IPS-18a (cell line): Measurements from ENCODE around the gene TMEM222.

ENCODE experiments used
- H3K27ac ChIP-seq: one replicate; pipeline ENCODE4 v1.5.1; 2013; ENCODE audit warnings: low read length
- H3K27me3 ChIP-seq: one replicate; pipeline ENCODE4 v1.6.1; 2013; ENCODE audit warnings: mild to moderate bottlenecking, low read length; ENCODE audit not compliant: control insufficient read depth, insufficient read depth
- H3K36me3 ChIP-seq: one replicate; pipeline ENCODE4 v1.6.1; 2013; ENCODE audit warnings: low read depth, low read length; ENCODE audit not compliant: control insufficient read depth
- H3K4me1 ChIP-seq: one replicate; pipeline ENCODE4 v1.6.1; 2013; ENCODE audit warnings: low read depth, low read length; ENCODE audit not compliant: control insufficient read depth
- H3K4me3 ChIP-seq: one replicate; pipeline ENCODE4 v1.5.1; 2013; ENCODE audit warnings: low read length
- H3K9ac ChIP-seq: one replicate; pipeline ENCODE4 v1.6.1; 2013; ENCODE audit warnings: mild to moderate bottlenecking, low read length, moderate library complexity
- H3K9me3 ChIP-seq: one replicate; pipeline ENCODE4 v1.6.1; 2013; ENCODE audit warnings: low read depth, low read length; ENCODE audit not compliant: control insufficient read depth

TMEM222 gene

GRCh38 chr1:27356277-27356618 is 34.3 kb downstream of the TMEM222 start:
- Histone ChIP-seq H3K36me3 (no peaks in the 10 kb centered on the region), H3K4me3 (no peak overlapping the region), H3K4me1 (peaks cover 9% of the 10 kb centered on the region), H3K27me3 (peaks cover 38% of the 10 kb centered on the region), H3K27ac (no peak overlapping the region), H3K9me3 (no peaks in the 10 kb centered on the region), H3K9ac (no peak overlapping the region)

GRCh38 chr1:27356619-27357280 is 34.8 kb downstream of the TMEM222 start:
- H3K4me1 ChIP-seq, result peaks cover 5% of the 10 kb centered on the region
- no peak overlapping the region for H3K9ac ChIP-seq
- H3K27ac ChIP-seq, result no peak overlapping the region
- H3K4me3 ChIP-seq, result no peak overlapping the region
- no peaks in the 10 kb centered on the region for H3K36me3 ChIP-seq
- H3K9me3 ChIP-seq, result no peaks in the 10 kb centered on the region
- peaks cover 43% of the 10 kb centered on the region for H3K27me3 ChIP-seq

- Histone ChIP-seq H3K9ac (no peak overlapping the region), H3K4me3 (no peak overlapping the region)
Measured at GRCh38 chr1:27357281-27358037, 35.5 kb downstream of the TMEM222 start.

GRCh38 chr1:27358038-27358927 is 36.3 kb downstream of the TMEM222 start:
- H3K9me3 ChIP-seq, result no peaks in the 10 kb centered on the region
- no peak overlapping the region for H3K27ac ChIP-seq
- H3K27me3 ChIP-seq, result peaks cover 48% of the 10 kb centered on the region
- H3K9ac ChIP-seq, result no peak overlapping the region
- H3K4me1 ChIP-seq, result peaks cover 4% of the 10 kb centered on the region
- H3K4me3 ChIP-seq, result no peak overlapping the region
- no peaks in the 10 kb centered on the region for H3K36me3 ChIP-seq

More at GRCh38 chr1:27357281-27358037, 35.5 kb downstream of the TMEM222 start:
- H3K27ac ChIP-seq, result no peak overlapping the region
- peaks cover 4% of the 10 kb centered on the region for H3K4me1 ChIP-seq
- H3K36me3 ChIP-seq, result no peaks in the 10 kb centered on the region
- H3K27me3 ChIP-seq, result peaks cover 48% of the 10 kb centered on the region
- H3K9me3 ChIP-seq, result no peaks in the 10 kb centered on the region

GRCh38 chr1:27358928-27359313 is 37.0 kb downstream of the TMEM222 start:
- Histone ChIP-seq H3K27me3 (peaks cover 48% of the 10 kb centered on the region), H3K27ac (no peak overlapping the region), H3K9me3 (no peaks in the 10 kb centered on the region), H3K36me3 (no peaks in the 10 kb centered on the region), H3K4me1 (peaks cover 4% of the 10 kb centered on the region), H3K9ac (no peak overlapping the region), H3K4me3 (no peak overlapping the region)

GRCh38 chr1:27359822-27360158 is 37.8 kb downstream of the TMEM222 start:
- H3K9ac ChIP-seq, result no peak overlapping the region
- H3K9me3 ChIP-seq, result no peaks in the 10 kb centered on the region
- H3K27me3 ChIP-seq, result peaks cover 48% of the 10 kb centered on the region
- H3K27ac ChIP-seq, result no peak overlapping the region
- peaks cover 4% of the 10 kb centered on the region for H3K4me1 ChIP-seq
- H3K4me3 ChIP-seq, result peak overlapping the region; percentile 67
- no peaks in the 10 kb centered on the region for H3K36me3 ChIP-seq

GRCh38 chr1:27360159-27361043 is 38.4 kb downstream of the TMEM222 start:
- Histone ChIP-seq H3K27me3 (peaks cover 48% of the 10 kb centered on the region), H3K9ac (no peak overlapping the region), H3K9me3 (no peaks in the 10 kb centered on the region), H3K4me3 (peak overlapping the region; percentile 67), H3K4me1 (peaks cover 9% of the 10 kb centered on the region), H3K36me3 (no peaks in the 10 kb centered on the region), H3K27ac (no peak overlapping the region)

- peak overlapping the region; percentile 67 for H3K4me3 ChIP-seq
- H3K27me3 ChIP-seq, result peaks cover 48% of the 10 kb centered on the region
- H3K9ac ChIP-seq, result no peak overlapping the region
- H3K36me3 ChIP-seq, result no peaks in the 10 kb centered on the region
- peaks cover 9% of the 10 kb centered on the region for H3K4me1 ChIP-seq
- H3K27ac ChIP-seq, result no peak overlapping the region
- H3K9me3 ChIP-seq, result no peaks in the 10 kb centered on the region
Measured at GRCh38 chr1:27361044-27361402, 39.1 kb downstream of the TMEM222 start.

GRCh38 chr1:27361553-27361952 is 39.6 kb downstream of the TMEM222 start:
- H3K27me3 ChIP-seq, result peaks cover 48% of the 10 kb centered on the region
- peaks cover 9% of the 10 kb centered on the region for H3K4me1 ChIP-seq
- H3K36me3 ChIP-seq, result no peaks in the 10 kb centered on the region
- H3K9ac ChIP-seq, result no peak overlapping the region
- H3K27ac ChIP-seq, result no peak overlapping the region
- no peaks in the 10 kb centered on the region for H3K9me3 ChIP-seq
- H3K4me3 ChIP-seq, result no peak overlapping the region

GRCh38 chr1:27363766-27364695 is 42.1 kb downstream of the TMEM222 start:
- no peaks in the 10 kb centered on the region for H3K9me3 ChIP-seq
- H3K4me3 ChIP-seq, result no peak overlapping the region
- H3K36me3 ChIP-seq, result no peaks in the 10 kb centered on the region
- peaks cover 40% of the 10 kb centered on the region for H3K27me3 ChIP-seq
- peaks cover 18% of the 10 kb centered on the region for H3K4me1 ChIP-seq
- H3K27ac ChIP-seq, result no peak overlapping the region
- H3K9ac ChIP-seq, result no peak overlapping the region
